Keratinocyte (primary cell): ENCODE measurements around the gene TENM3. TPM values are rescaled to one million over a fixed set of nuclear protein-coding genes. Genes with fewer than 3 reads are reported as not detected.

ENCODE experiments used
- DNase-seq: peaks from one replicate; pipeline ENCODE4 v3.0.0-alpha.2; 2011; ENCODE audit warnings: low read depth, missing footprints, low spot score
- FAIRE-seq: peaks from 2 replicates; lab custom pipeline; 2011; peaks lifted over from hg19 to GRCh38; lab: Jason Lieb, UNC
- H2AFZ ChIP-seq: 2 replicates; pipeline ENCODE4 v1.6.0; 2012; ENCODE audit warnings: low read length, control low read depth, inconsistent platforms; ENCODE audit not compliant: control insufficient read depth
- H3K27ac ChIP-seq: 2 replicates; pipeline ENCODE4 v1.5.1; 2011; ENCODE audit warnings: low read length; ENCODE audit not compliant: control insufficient read depth, insufficient read depth
- H3K27me3 ChIP-seq: 3 replicates; pipeline ENCODE4 v1.6.0; 2011; ENCODE audit warnings: low read length; ENCODE audit not compliant: control insufficient read depth, insufficient read depth; ENCODE audit errors: extremely low read depth
- H3K36me3 ChIP-seq, 2 experiments: 2 replicates in 1 of 2; 3 replicates in 1 of 2; pipeline ENCODE4 v1.5.1; 2011; ENCODE audit warnings: low read length in 2 of 2, mild to moderate bottlenecking in 1 of 2; ENCODE audit not compliant: control insufficient read depth in 2 of 2, insufficient read depth in 2 of 2; ENCODE audit errors: extremely low read depth in 1 of 2
- H3K4me1 ChIP-seq: 3 replicates; pipeline ENCODE4 v1.5.1; 2011; ENCODE audit warnings: low read length; ENCODE audit not compliant: control insufficient read depth, insufficient read depth; ENCODE audit errors: extremely low read depth
- H3K4me2 ChIP-seq: 3 replicates; pipeline ENCODE4 v1.6.0; 2011; ENCODE audit warnings: low read depth, low read length; ENCODE audit not compliant: control insufficient read depth, insufficient read depth; ENCODE audit errors: extremely low read depth
- H3K4me3 ChIP-seq, 3 experiments: fragments of 200-600 bp in 1 of 3; sonication (generic) in 1 of 3; 2 replicates in 2 of 3; 3 replicates in 1 of 3; pipeline ENCODE4 v1.5.1; 2011 to 2016; ENCODE audit warnings: low read length in 3 of 3, mild to moderate bottlenecking in 3 of 3, control low read depth in 2 of 3, inconsistent platforms in 1 of 3, low read depth in 1 of 3, mixed read lengths in 1 of 3, mixed run types in 1 of 3, moderate library complexity in 1 of 3; ENCODE audit not compliant: control insufficient read depth in 2 of 3, insufficient read depth in 2 of 3; ENCODE audit errors: extremely low read depth in 1 of 3
- H3K79me2 ChIP-seq: 2 replicates; pipeline ENCODE4 v1.6.0; 2012; ENCODE audit warnings: low read length; ENCODE audit not compliant: control insufficient read depth, insufficient read depth
- H3K9ac ChIP-seq: 3 replicates; pipeline ENCODE4 v1.6.0; 2011; ENCODE audit warnings: low read length; ENCODE audit not compliant: control insufficient read depth, insufficient read depth; ENCODE audit errors: extremely low read depth
- H3K9me1 ChIP-seq: 3 replicates; pipeline ENCODE4 v1.6.0; 2011; ENCODE audit warnings: low read length; ENCODE audit not compliant: control insufficient read depth, insufficient read depth; ENCODE audit errors: extremely low read depth
- H3K9me3 ChIP-seq: 2 replicates; pipeline ENCODE4 v1.5.1; 2012; ENCODE audit warnings: low read depth, low read length; ENCODE audit not compliant: control insufficient read depth
- H4K20me1 ChIP-seq: 3 replicates; pipeline ENCODE4 v1.6.0; 2011; ENCODE audit warnings: low read length; ENCODE audit not compliant: control insufficient read depth, insufficient read depth; ENCODE audit errors: extremely low read depth
- CTCF ChIP-seq, 3 experiments: IDR thresholded peaks in 1 of 3; conservative IDR thresholded peaks in 1 of 3; optimal IDR thresholded peaks in 1 of 3; 2 replicates in 2 of 3; 3 replicates in 1 of 3; pipeline versions ENCODE3 to v1.5.1; 2011; ENCODE audit warnings: low read length in 3 of 3, mild to moderate bottlenecking in 3 of 3, moderate library complexity in 2 of 3, control low read depth in 1 of 3, inconsistent platforms in 1 of 3; ENCODE audit not compliant: insufficient read depth in 2 of 3; ENCODE audit errors: extremely low read depth in 1 of 3
- EZH2 ChIP-seq: IDR thresholded peaks from one replicate; pipeline ENCODE4 v1.6.1; 2012; ENCODE audit warnings: inconsistent platforms, mild to moderate bottlenecking, low read length, moderate library complexity
- dilution Hi-C: fragments of 300-500 bp; cut with MboI; formaldehyde crosslinking; loops from one replicate; pipeline ENCODE4 v1.7.0; 2020; ENCODE audit warnings: low sequenced_read_pairs; ENCODE audit not compliant: extremely low pct_ligation_motif_present
- polyA plus RNA-seq, 5 experiments: library from polyadenylated mRNA; depleted of rRNA in 3 of 5; stranded (reverse) in 3 of 5; stranded (forward) in 1 of 5; unstranded in 1 of 5; fragments of >200 nt; gene quantifications; 1 replicate in 1 of 5; 2 replicates in 3 of 5; 3 replicates in 1 of 5; pipeline versions ENCODE4 v1.2.1 to v1.2.3, GENCODE V29; 2011 to 2012; ENCODE audit warnings: missing spikeins in 2 of 5, low read depth in 1 of 5, low replicate concordance in 1 of 5

TENM3 gene
- polyA plus RNA-seq, 1 donor (not counting 4 experiments of a cell fraction or from before 2014, with no cell fraction given): 17.0 TPM

GRCh38 chr4:182325848-182326255 lies 82.7 kb downstream of the TENM3 start:
- Histone ChIP-seq H3K9me3 (no peaks in the 10 kb centered on the region), H3K27ac (no peak overlapping the region), H3K4me3 (no peak overlapping the region), H3K9ac (no peak overlapping the region), H4K20me1 (no peaks in the 10 kb centered on the region), H3K79me2 (no peaks in the 10 kb centered on the region), H3K4me1 (peaks cover 4% of the 10 kb centered on the region), H3K36me3 (no peaks in the 10 kb centered on the region), H3K4me2 (no peak overlapping the region), H3K9me1 (no peaks in the 10 kb centered on the region), H3K27me3 (no peaks in the 10 kb centered on the region), H2AFZ (no peak overlapping the region)
- TF ChIP-seq CTCF (optimal IDR thresholded peaks at IDR 0.05 in 1 of 3, IDR thresholded peaks at IDR 0.05 in 1 of 3, conservative IDR thresholded peaks at IDR 0.05 in 1 of 3; ENCODE audit: extremely low read depth in 1 of 3, insufficient read depth in 2 of 3, low read length in 3 of 3) (no peak), EZH2 (no peak)
- no peak for FAIRE-seq
- DNase-seq: no peak
- dilution Hi-C loops: no loop called here

- H3K79me2 ChIP-seq: no peaks in the 10 kb centered on the region
- no peaks in the 10 kb centered on the region for H4K20me1 ChIP-seq
- no peak overlapping the region for H2AFZ ChIP-seq
- no peak overlapping the region for H3K27ac ChIP-seq
- peaks cover 4% of the 10 kb centered on the region for H3K4me1 ChIP-seq
- FAIRE-seq (no peak), DNase-seq (no peak)
- no peak overlapping the region for H3K4me3 ChIP-seq
- no peaks in the 10 kb centered on the region for H3K36me3 ChIP-seq
- no peak overlapping the region for H3K9ac ChIP-seq
- H3K27me3 ChIP-seq: no peaks in the 10 kb centered on the region
- dilution Hi-C loops: no loop called here
- H3K9me1 ChIP-seq: no peaks in the 10 kb centered on the region
- no peaks in the 10 kb centered on the region for H3K9me3 ChIP-seq
- H3K4me2 ChIP-seq: no peak overlapping the region
- no peak for TF ChIP-seq EZH2
- TF ChIP-seq CTCF (optimal IDR thresholded peaks at IDR 0.05 in 1 of 3, IDR thresholded peaks at IDR 0.05 in 1 of 3, conservative IDR thresholded peaks at IDR 0.05 in 1 of 3; ENCODE audit: extremely low read depth in 1 of 3, insufficient read depth in 2 of 3, low read length in 3 of 3): no peak
Observed at GRCh38 chr4:182328505-182328904, 85.3 kb downstream of the TENM3 start.
